Jurkat, Clone E6-1 (cell line): ENCODE data around the gene SLC22A14.

ENCODE experiments used
- DNase-seq: peaks from one replicate; pipeline ENCODE4 v3.0.0-alpha.2; 2011; ENCODE audit warnings: low read depth, low spot score
- H3K4me3 ChIP-seq: 2 replicates; pipeline ENCODE4 v1.5.1; 2011; ENCODE audit warnings: mild to moderate bottlenecking, low read length, control low read depth, moderate library complexity

SLC22A14 gene

GRCh38 chr3:38334142-38335055, 52.3 kb downstream of the SLC22A14 start:
- no peak overlapping the region for H3K4me3 ChIP-seq
- DNase-seq: no peak

GRCh38 chr3:38335263-38335662, 53.2 kb downstream of the SLC22A14 start:
- no peak overlapping the region for H3K4me3 ChIP-seq
- no peak for DNase-seq

GRCh38 chr3:38337703-38338102, 55.6 kb downstream of the SLC22A14 start:
- DNase-seq: no peak
- no peak overlapping the region for H3K4me3 ChIP-seq

- H3K4me3 ChIP-seq: no peak overlapping the region
- DNase-seq: no peak
Observed at GRCh38 chr3:38343797-38344594, 61.9 kb downstream of the SLC22A14 start.

- peak overlapping the region; percentile 74 for H3K4me3 ChIP-seq
- no peak for DNase-seq
Observed at GRCh38 chr3:38345879-38346586, 63.9 kb downstream of the SLC22A14 start.

GRCh38 chr3:38346587-38347410, 64.7 kb downstream of the SLC22A14 start, which contains the start of gene XYLB:
XYLB (plus strand) TSS chr3:38346785; CDS start chr3:38346869, 84 bp downstream.
- H3K4me3 ChIP-seq: peak within 1 kb of the TSS; percentile 74
- DNase-seq: peak; percentile 52

- H3K4me3 ChIP-seq: peak overlapping the region; percentile 74
- no peak for DNase-seq
Observed at GRCh38 chr3:38347421-38348200, 65.5 kb downstream of the SLC22A14 start.

GRCh38 chr3:38348903-38349302, 66.8 kb downstream of the SLC22A14 start:
- DNase-seq: no peak

GRCh38 chr3:38349684-38350359, 67.7 kb downstream of the SLC22A14 start:
- H3K4me3 ChIP-seq: no peak overlapping the region
- no peak for DNase-seq

More at GRCh38 chr3:38348903-38349302, 66.8 kb downstream of the SLC22A14 start:
- H3K4me3 ChIP-seq: no peak overlapping the region

GRCh38 chr3:38353151-38353550, 71.1 kb downstream of the SLC22A14 start:
- H3K4me3 ChIP-seq: no peak overlapping the region
- DNase-seq: no peak

GRCh38 chr3:38354588-38355330, 72.7 kb downstream of the SLC22A14 start:
- peak; percentile 89 for DNase-seq

GRCh38 chr3:38359038-38359437, 76.9 kb downstream of the SLC22A14 start:
- no peak for DNase-seq
- no peak overlapping the region for H3K4me3 ChIP-seq

More at GRCh38 chr3:38354588-38355330, 72.7 kb downstream of the SLC22A14 start:
- H3K4me3 ChIP-seq: peak overlapping the region; percentile 17

- H3K4me3 ChIP-seq: no peak overlapping the region
- no peak for DNase-seq
Observed at GRCh38 chr3:38360345-38360744, 78.3 kb downstream of the SLC22A14 start.

GRCh38 chr3:38361496-38361895, 79.4 kb downstream of the SLC22A14 start:
- H3K4me3 ChIP-seq: no peak overlapping the region
- no peak for DNase-seq

- DNase-seq: no peak
Observed at GRCh38 chr3:38362825-38363224, 80.7 kb downstream of the SLC22A14 start.

GRCh38 chr3:38364721-38365400, 82.8 kb downstream of the SLC22A14 start:
- H3K4me3 ChIP-seq: no peak overlapping the region
- peak; percentile 46 for DNase-seq

More at GRCh38 chr3:38362825-38363224, 80.7 kb downstream of the SLC22A14 start:
- no peak overlapping the region for H3K4me3 ChIP-seq
